GM18526 (cell line): ENCODE measurements around the gene EMD.

Source experiments
- POLR2A ChIP-seq: IDR thresholded peaks from 3 replicates; pipeline ENCODE4 v1.6.1; 2011; ENCODE audit not compliant: insufficient read length; ENCODE audit errors: extremely low read depth

Gene EMD

GRCh38 chrX:154378799-154379568 is at the start of gene EMD:
Gene EMD (plus strand): TSS chrX:154379295. CDS start chrX:154379485, 190 bp downstream.
- TF ChIP-seq POLR2A, result peak; percentile 52

- no peak for TF ChIP-seq POLR2A
Measured at GRCh38 chrX:154332561-154332960, 46.5 kb upstream of the EMD start.

GRCh38 chrX:154333116-154333515 is 46.0 kb upstream of the EMD start:
- no peak for TF ChIP-seq POLR2A

GRCh38 chrX:154333837-154334271 is 45.2 kb upstream of the EMD start:
- no peak for TF ChIP-seq POLR2A

- TF ChIP-seq POLR2A, result no peak
Measured at GRCh38 chrX:154334496-154334895, 44.6 kb upstream of the EMD start.

GRCh38 chrX:154348114-154348531 is 31.0 kb upstream of the EMD start:
- no peak for TF ChIP-seq POLR2A

GRCh38 chrX:154348646-154349358 is 30.3 kb upstream of the EMD start:
- TF ChIP-seq POLR2A, result no peak

GRCh38 chrX:154349359-154349935 is 29.6 kb upstream of the EMD start:
- no peak for TF ChIP-seq POLR2A

- no peak for TF ChIP-seq POLR2A
Measured at GRCh38 chrX:154349979-154350378, 29.1 kb upstream of the EMD start.

GRCh38 chrX:154350429-154351182 is 28.5 kb upstream of the EMD start:
- TF ChIP-seq POLR2A, result no peak

- no peak for TF ChIP-seq POLR2A
Measured at GRCh38 chrX:154351183-154352011, 27.7 kb upstream of the EMD start.

- no peak for TF ChIP-seq POLR2A
Measured at GRCh38 chrX:154352012-154352401, 27.1 kb upstream of the EMD start.

GRCh38 chrX:154352466-154352865 is 26.6 kb upstream of the EMD start:
- TF ChIP-seq POLR2A, result no peak

- TF ChIP-seq POLR2A, result no peak
Measured at GRCh38 chrX:154353172-154353843, 25.8 kb upstream of the EMD start.
